Hepatocyte (in vitro differentiated cells): Measurements from ENCODE around the gene C20orf204.

ENCODE experiments used
- CTCF ChIP-seq: fragments of 200-600 bp; sonication (generic); IDR thresholded peaks from 2 replicates; pipeline ENCODE4 v1.5.1; 2016; ENCODE audit warnings: antibody characterized with exemption, mild to moderate bottlenecking; ENCODE audit not compliant: poor library complexity
- EZH2 ChIP-seq: fragments of 200-600 bp; sonication (generic); IDR thresholded peaks from 2 replicates; pipeline ENCODE4 v1.6.1; 2016; ENCODE audit warnings: antibody characterized with exemption, mild to moderate bottlenecking, borderline replicate concordance
- EZH2phosphoT487 ChIP-seq: fragments of 200-600 bp; sonication (generic); IDR thresholded peaks from one replicate; pipeline ENCODE4 v1.6.1; 2018; ENCODE audit warnings: antibody characterized with exemption, mild to moderate bottlenecking, low read depth, moderate library complexity; ENCODE audit not compliant: unreplicated experiment, severe bottlenecking

- TF ChIP-seq CTCF (no peak), EZH2 (no peak), EZH2phosphoT487 (no peak)
Observed at GRCh38 chr20:64078934-64079272, 42.9 kb downstream of the C20orf204 start.
